HG03139 (cell line): Measurements from ENCODE around the gene AKAP4.

Experiments
- ATAC-seq: cut with Tn5 transposase; IDR thresholded peaks from one replicate; pipeline ENCODE4 v1.9.1; 2021; ENCODE audit not compliant: unreplicated experiment

Gene AKAP4

GRCh38 chrX:50200907-50201306, at the start of gene AKAP4:
Gene AKAP4, minus strand, starts transcription at chrX:50201007. Its CDS starts 118 bp downstream, at chrX:50200889.
- no peak for ATAC-seq

GRCh38 chrX:50211510-50211909, 10.7 kb upstream of the AKAP4 start:
- ATAC-seq, result no peak

- no peak for ATAC-seq
These were observed 5.9 kb upstream of the AKAP4 start for GRCh38 chrX:50206753-50207152.

- peak; percentile 97 for ATAC-seq
These were observed 3.6 kb upstream of the AKAP4 start, which contains the start of gene CCNB3 for GRCh38 chrX:50204364-50204899. Gene CCNB3, plus strand, starts transcription at chrX:50204765. Its CDS starts 80,399 bp downstream, at chrX:50285164.

GRCh38 chrX:50202539-50202938, 1.7 kb upstream of the AKAP4 start:
- ATAC-seq, result no peak

GRCh38 chrX:50198348-50198747, 2.5 kb downstream of the AKAP4 start:
- no peak for ATAC-seq

- no peak for ATAC-seq
These were observed 11.8 kb downstream of the AKAP4 start for GRCh38 chrX:50188859-50189600.

- no peak for ATAC-seq
These were observed 16.9 kb downstream of the AKAP4 start for GRCh38 chrX:50183891-50184290.

- no peak for ATAC-seq
These were observed 20.5 kb downstream of the AKAP4 start for GRCh38 chrX:50180073-50180940.

GRCh38 chrX:50169717-50170116, 31.1 kb downstream of the AKAP4 start:
- ATAC-seq, result no peak

GRCh38 chrX:50168241-50168687, 32.5 kb downstream of the AKAP4 start:
- no peak for ATAC-seq

GRCh38 chrX:50167366-50167765, 33.4 kb downstream of the AKAP4 start:
- ATAC-seq, result no peak

- no peak for ATAC-seq
These were observed 35.1 kb downstream of the AKAP4 start for GRCh38 chrX:50165727-50166126.

GRCh38 chrX:50161127-50161526, 39.7 kb downstream of the AKAP4 start:
- ATAC-seq, result no peak

GRCh38 chrX:50158593-50158992, 42.2 kb downstream of the AKAP4 start:
- no peak for ATAC-seq

- no peak for ATAC-seq
These were observed 43.2 kb downstream of the AKAP4 start for GRCh38 chrX:50157545-50158135.

- no peak for ATAC-seq
These were observed 46.4 kb downstream of the AKAP4 start for GRCh38 chrX:50154429-50154828.

GRCh38 chrX:50152456-50152855, 48.4 kb downstream of the AKAP4 start:
- ATAC-seq, result no peak

GRCh38 chrX:50147972-50148371, 52.8 kb downstream of the AKAP4 start:
- ATAC-seq, result no peak
